Thoracic aorta (tissue), 2 donors: Measurements from ENCODE around the gene MME. TPM values are rescaled to one million over a fixed set of nuclear protein-coding genes. Genes with fewer than 3 reads are reported as not detected.

Experiments
- ATAC-seq: fragments of 150-250 bp; one replicate; pipeline ENCODE4 v1.8.0; 2017; ENCODE audit warnings: low read depth; ENCODE audit not compliant: insufficient number of reproducible peaks, low FRiP score
- DNase-seq: peaks from one replicate; pipeline ENCODE4 v3.0.0-alpha.2; 2020; ENCODE audit warnings: low spot score
- H3K27ac ChIP-seq, 2 donors: fragments of 200-600 bp; sonication (generic); 1 replicate in 1 of 2; 2 replicates in 1 of 2; pipeline ENCODE4 v1.5.1; 2016; ENCODE audit warnings: mild to moderate bottlenecking in 2 of 2, moderate library complexity in 2 of 2
- H3K27me3 ChIP-seq: fragments of 200-600 bp; sonication (generic); replicated peaks from 2 replicates; pipeline ENCODE4 v1.6.0; 2016; ENCODE audit warnings: mild to moderate bottlenecking; ENCODE audit not compliant: insufficient read depth
- H3K36me3 ChIP-seq: fragments of 200-600 bp; sonication (generic); one replicate; pipeline ENCODE4 v1.5.1; 2016
- H3K4me1 ChIP-seq, 2 donors: fragments of 200-600 bp; sonication (generic); 1 replicate in 1 of 2; 2 replicates in 1 of 2; pipeline versions ENCODE4 v1.5.1 to v1.6.0; 2016; ENCODE audit warnings: low read depth in 2 of 2, mild to moderate bottlenecking in 1 of 2; ENCODE audit not compliant: control insufficient read depth in 1 of 2
- H3K4me3 ChIP-seq: fragments of 200-600 bp; sonication (generic); 2 replicates; pipeline ENCODE4 v1.5.1; 2016; ENCODE audit warnings: mild to moderate bottlenecking
- H3K9me3 ChIP-seq: fragments of 200-600 bp; sonication (generic); 2 replicates; pipeline ENCODE4 v1.5.1; 2016
- CTCF ChIP-seq: fragments of 200-600 bp; sonication (generic); IDR thresholded peaks from one replicate; pipeline ENCODE4 v1.5.1; 2019; ENCODE audit warnings: antibody characterized with exemption
- total RNA-seq, 2 donors: library from RNA; depleted of rRNA; stranded (reverse); fragments of >200 nt; gene quantifications; one replicate each; pipeline versions ENCODE4 v1.1.0 to v1.2.3, GENCODE V29; 2016

Gene MME
- total RNA-seq, 2 donors from 2014 or later = 3.6 to 4.3 TPM

- Histone ChIP-seq H3K4me1 (peaks cover 6 to 16% of the 10 kb centered on the region in 2 donors), H3K9me3 (no peaks in the 10 kb centered on the region), H3K27ac (no peak overlapping the region), H3K27me3 (no peaks in the 10 kb centered on the region), H3K36me3 (no peaks in the 10 kb centered on the region), H3K4me3 (no peak overlapping the region)
- no peak for DNase-seq
- TF ChIP-seq CTCF = no peak
- ATAC-seq = no peak
Observed at GRCh38 chr3:155228676-155229075, 148.6 kb downstream of the MME start.

DNA sequence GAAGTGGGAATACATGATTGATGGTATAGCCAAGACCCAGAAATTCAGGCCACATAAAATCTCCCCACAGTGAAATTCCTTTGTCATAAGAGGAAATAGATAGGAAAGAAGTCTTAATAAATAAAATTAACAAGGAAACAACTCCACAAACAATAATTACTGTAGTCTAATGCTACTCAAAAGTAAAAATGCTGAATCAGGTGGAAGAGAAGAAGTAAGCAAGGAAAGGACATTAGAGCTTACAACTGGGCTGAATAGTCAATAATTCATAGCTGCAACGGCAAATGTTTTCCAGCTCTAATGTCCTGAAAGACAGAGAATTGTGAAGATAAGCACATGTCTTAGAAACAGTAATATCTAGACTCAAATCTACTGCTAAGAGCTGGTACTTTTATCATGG is 149.0 kb downstream of the MME start:
- Histone ChIP-seq H3K4me3 (no peak overlapping the region), H3K27ac (no peak overlapping the region), H3K36me3 (no peaks in the 10 kb centered on the region), H3K9me3 (no peaks in the 10 kb centered on the region), H3K4me1 (peaks cover 8 to 19% of the 10 kb centered on the region in 2 donors), H3K27me3 (no peaks in the 10 kb centered on the region)
- ATAC-seq (no peak), DNase-seq (no peak)
- TF ChIP-seq CTCF = no peak

GRCh38 chr3:155230382-155230781 is 150.3 kb downstream of the MME start:
- Histone ChIP-seq H3K4me1 (peaks cover 8 to 19% of the 10 kb centered on the region in 2 donors), H3K27me3 (no peaks in the 10 kb centered on the region), H3K27ac (no peak overlapping the region), H3K4me3 (no peak overlapping the region), H3K36me3 (no peaks in the 10 kb centered on the region), H3K9me3 (no peaks in the 10 kb centered on the region)
- ATAC-seq (no peak), DNase-seq (no peak)
- TF ChIP-seq CTCF = no peak

- H3K27ac ChIP-seq = no peak overlapping the region
- no peak for ATAC-seq
Observed at GRCh38 chr3:155231792-155232191, 151.7 kb downstream of the MME start.

GRCh38 chr3:155232605-155233004 is 152.5 kb downstream of the MME start:
- no peaks in the 10 kb centered on the region for H3K27me3 ChIP-seq
- DNase-seq = peak; percentile 18
- no peak overlapping the region for H3K4me3 ChIP-seq
- no peaks in the 10 kb centered on the region for H3K36me3 ChIP-seq
- H3K27ac ChIP-seq = peak overlapping the region; percentile 50 to 58
- H3K4me1 ChIP-seq = peaks cover 8 to 19% of the 10 kb centered on the region in 2 donors
- H3K9me3 ChIP-seq = no peaks in the 10 kb centered on the region
- peak; percentile 62 for ATAC-seq
- TF ChIP-seq CTCF = no peak

More at GRCh38 chr3:155231792-155232191, 151.7 kb downstream of the MME start:
- H3K36me3 ChIP-seq = no peaks in the 10 kb centered on the region
- H3K9me3 ChIP-seq = no peaks in the 10 kb centered on the region
- H3K4me1 ChIP-seq = peaks cover 8 to 19% of the 10 kb centered on the region in 2 donors
- no peak overlapping the region for H3K4me3 ChIP-seq
- no peak for DNase-seq
- H3K27me3 ChIP-seq = no peaks in the 10 kb centered on the region
- no peak for TF ChIP-seq CTCF
